ENCODE data around the gene SMG6. TPM values are rescaled to one million over a fixed set of nuclear protein-coding genes. Genes with fewer than 3 reads are reported as not detected.
"Not testable (repeated sequence)": the region's sequence is repeated elsewhere in the genome, so short reads cannot be mapped to it uniquely, and the experiment has no call there.

The SMG6 gene
- total RNA-seq, 1 experiment from 2014 or later: 15.3 TPM

GRCh38 chr17:2317796-2318195 is 14.2 kb upstream of the SMG6 start:
- Histone ChIP-seq H3K9me3 (no peaks in the 10 kb centered on the region), H3K27me3 (no peaks in the 10 kb centered on the region), H3K36me3 (peaks cover 8% of the 10 kb centered on the region), H3K4me3 (no peak overlapping the region)
- DNase-seq: no peak

- H3K27me3 ChIP-seq, H3K36me3 ChIP-seq, H3K4me3 ChIP-seq, H3K9me3 ChIP-seq: not testable (repeated sequence)
- DNase-seq: peak; percentile 45
Observed at GRCh38 chr17:2316916-2317205, 13.3 kb upstream of the SMG6 start.

GRCh38 chr17:2312736-2313135 is 9.2 kb upstream of the SMG6 start:
- Histone ChIP-seq H3K36me3 (no peaks in the 10 kb centered on the region; the same call in 1 of the 2 replicates), H3K9me3 (no peaks in the 10 kb centered on the region), H3K27me3 (no peaks in the 10 kb centered on the region), H3K4me3 (no peak overlapping the region)
- no peak for DNase-seq

- H3K36me3 ChIP-seq: no peaks in the 10 kb centered on the region; the same call in 1 of the 2 replicates
- H3K9me3 ChIP-seq: no peaks in the 10 kb centered on the region
- no peak overlapping the region for H3K4me3 ChIP-seq
- DNase-seq: peak; percentile 9
- H3K27me3 ChIP-seq: no peaks in the 10 kb centered on the region
Observed at GRCh38 chr17:2309338-2310154, 6.0 kb upstream of the SMG6 start.

DNA sequence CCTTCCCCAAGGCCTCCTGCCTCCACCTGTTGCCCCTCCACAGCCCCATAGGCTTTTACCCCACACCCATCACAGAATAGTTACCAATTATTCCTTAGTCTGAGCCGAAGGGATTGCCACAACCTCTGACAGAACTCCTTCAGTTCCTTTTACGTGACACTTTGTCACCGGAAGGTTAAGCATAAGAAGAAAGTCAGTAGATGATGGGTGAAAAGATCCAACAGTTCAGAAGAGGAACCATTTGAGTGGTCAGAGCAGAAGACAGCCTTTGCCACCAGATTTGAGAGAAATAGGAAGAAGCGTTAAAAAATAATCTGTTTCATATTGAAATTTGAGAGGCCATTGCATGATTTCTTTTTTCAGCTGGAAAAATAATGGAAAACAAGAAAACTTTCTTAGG is 1.3 kb upstream of the SMG6 start:
- H3K9me3 ChIP-seq: no peaks in the 10 kb centered on the region
- DNase-seq: no peak

GRCh38 chr17:2302778-2303203 is 794 bp downstream of the SMG6 start:
- Histone ChIP-seq H3K4me3 (peak overlapping the region; percentile 58), H3K9me3 (no peaks in the 10 kb centered on the region)
- no peak for DNase-seq

More for the DNA sequence above, 1.3 kb upstream of the SMG6 start:
- no peaks in the 10 kb centered on the region for H3K27me3 ChIP-seq
- no peak overlapping the region for H3K4me3 ChIP-seq
- H3K36me3 ChIP-seq: no peaks in the 10 kb centered on the region; the same call in 1 of the 2 replicates

GRCh38 chr17:2299756-2300155 is 3.8 kb downstream of the SMG6 start:
- Histone ChIP-seq H3K9me3 (no peaks in the 10 kb centered on the region), H3K27me3 (no peaks in the 10 kb centered on the region), H3K36me3 (0 out of 2 replicates have a peak, but pooled peaks cover 2% of the 10 kb centered on the region), H3K4me3 (no peak overlapping the region)
- DNase-seq: no peak

More at GRCh38 chr17:2302778-2303203, 794 bp downstream of the SMG6 start:
- peaks cover 2% of the 10 kb centered on the region; the same call in 1 of the 2 replicates for H3K36me3 ChIP-seq
- no peaks in the 10 kb centered on the region for H3K27me3 ChIP-seq

DNA sequence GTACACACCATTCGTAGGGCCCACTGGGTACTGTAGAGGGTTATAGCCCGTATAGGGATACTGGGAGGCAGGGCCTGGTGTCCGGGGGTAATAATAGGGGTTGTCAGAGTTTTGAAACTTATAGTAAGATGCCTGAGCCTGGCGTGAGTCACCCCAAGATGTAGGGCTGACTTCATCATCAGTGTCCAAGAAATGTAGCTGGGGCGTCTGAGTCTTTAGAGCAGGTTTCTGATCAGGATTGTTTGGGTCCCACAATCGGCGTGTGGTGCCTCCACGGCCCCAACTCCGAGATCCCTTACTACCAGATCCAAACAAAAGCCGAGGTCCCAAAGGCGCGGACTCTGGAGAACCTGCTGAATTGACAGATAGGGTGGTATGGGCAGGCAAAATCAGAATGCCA is 4.4 kb downstream of the SMG6 start:
- no peaks in the 10 kb centered on the region for H3K27me3 ChIP-seq
- DNase-seq: no peak
- 0 out of 2 replicates have a peak, but pooled peaks cover 2% of the 10 kb centered on the region for H3K36me3 ChIP-seq
- no peak overlapping the region for H3K4me3 ChIP-seq
- no peaks in the 10 kb centered on the region for H3K9me3 ChIP-seq

GRCh38 chr17:2297023-2297422 is 6.6 kb downstream of the SMG6 start:
- Histone ChIP-seq H3K36me3 (peaks cover 4% of the 10 kb centered on the region; the same call in 1 of the 2 replicates), H3K9me3 (no peaks in the 10 kb centered on the region), H3K4me3 (no peak overlapping the region), H3K27me3 (no peaks in the 10 kb centered on the region)
- DNase-seq: no peak

DNA sequence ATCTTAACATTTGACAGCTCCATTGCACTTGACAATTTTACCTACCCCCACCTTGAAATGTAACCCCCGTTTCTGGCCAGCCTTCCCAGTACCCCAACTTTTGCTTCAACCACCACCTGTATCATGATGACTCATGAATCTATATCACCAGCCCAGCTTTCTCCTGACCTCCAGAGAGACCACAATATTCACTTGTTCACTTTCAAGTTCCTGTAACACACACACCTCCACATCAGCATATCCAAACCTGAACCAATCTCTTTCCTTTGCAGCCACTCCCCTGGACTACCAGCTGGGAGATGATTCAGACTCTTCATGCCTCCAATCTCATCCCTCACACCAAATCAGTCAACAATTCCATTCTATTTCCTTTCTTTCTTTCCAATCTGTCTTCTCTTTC is 8.0 kb downstream of the SMG6 start:
- Histone ChIP-seq H3K36me3 (peaks cover 4% of the 10 kb centered on the region; the same call in 1 of the 2 replicates), H3K27me3 (no peaks in the 10 kb centered on the region), H3K9me3 (no peaks in the 10 kb centered on the region), H3K4me3 (no peak overlapping the region)
- no peak for DNase-seq

DNA sequence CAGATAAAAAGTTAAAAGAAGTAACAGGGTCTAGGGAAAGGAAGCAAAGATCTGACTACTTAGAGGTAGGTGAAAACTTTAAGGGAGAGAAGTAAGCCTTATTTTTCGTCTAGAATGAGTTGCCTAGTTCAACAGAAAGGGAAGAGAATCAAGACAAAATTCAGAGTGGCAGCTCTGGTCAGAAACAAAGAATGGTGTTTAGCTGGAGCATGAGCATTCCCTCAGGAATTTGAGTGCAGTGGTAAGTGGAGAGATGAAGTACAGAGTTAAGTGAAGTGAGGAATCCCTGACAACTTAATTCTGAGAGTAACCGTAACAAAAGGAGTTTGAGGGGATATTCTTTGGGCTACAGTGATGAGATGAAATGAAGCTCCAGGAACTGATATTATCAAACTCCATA is 11.5 kb downstream of the SMG6 start:
- peaks cover 7% of the 10 kb centered on the region; the same call in 1 of the 2 replicates for H3K36me3 ChIP-seq
- no peak overlapping the region for H3K4me3 ChIP-seq
- H3K9me3 ChIP-seq: no peaks in the 10 kb centered on the region
- no peak for DNase-seq
- no peaks in the 10 kb centered on the region for H3K27me3 ChIP-seq

DNA sequence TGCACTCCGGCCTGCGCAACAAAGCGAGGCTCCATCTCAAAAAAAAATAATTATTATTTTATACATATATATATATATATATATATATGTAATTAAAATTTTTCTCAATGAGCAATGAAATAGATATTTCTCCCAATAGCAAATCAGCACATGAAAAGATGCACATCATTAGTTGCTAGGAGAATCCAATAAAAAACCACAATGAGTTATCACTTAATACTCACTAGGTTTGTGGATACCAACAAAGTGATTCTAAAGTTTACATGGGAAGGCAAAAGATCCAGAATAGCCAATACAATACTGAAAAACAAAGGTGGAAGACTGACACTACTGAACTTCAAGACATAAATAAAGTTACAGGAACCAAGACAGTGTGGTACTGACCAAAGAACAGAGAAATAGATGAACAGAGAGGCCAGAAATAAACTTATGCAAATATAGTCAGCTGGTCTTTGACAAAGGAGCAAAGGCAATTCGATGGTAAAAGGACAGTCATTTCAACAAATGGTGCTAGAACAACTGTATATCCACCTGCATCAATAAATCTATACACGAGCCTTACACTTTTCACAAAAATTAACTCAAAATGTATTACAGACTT is 13.6 kb downstream of the SMG6 start:
- Histone ChIP-seq H3K4me3 (no peak overlapping the region), H3K36me3 (peaks cover 7% of the 10 kb centered on the region; the same call in 1 of the 2 replicates), H3K27me3 (no peaks in the 10 kb centered on the region), H3K9me3 (no peaks in the 10 kb centered on the region)
- no peak for DNase-seq

DNA sequence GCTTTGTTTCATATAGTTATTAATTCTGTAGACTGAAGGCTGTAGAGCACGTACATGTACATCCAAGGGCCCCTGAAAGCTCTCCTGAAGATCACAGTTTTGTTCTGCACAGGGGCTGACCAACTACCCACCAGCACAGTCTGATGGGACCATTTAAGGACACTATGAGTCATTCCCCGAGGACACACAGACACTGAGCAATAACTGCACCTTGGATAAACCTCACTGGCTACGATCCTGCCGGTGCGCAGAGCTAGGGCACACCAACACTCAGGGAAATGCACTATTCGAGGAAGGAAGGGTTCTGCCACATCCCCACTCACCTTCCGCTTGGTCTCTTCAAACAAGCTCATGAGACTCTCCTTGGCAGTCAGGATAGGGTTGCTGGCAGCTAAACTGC is 20.3 kb downstream of the SMG6 start:
- H3K4me3 ChIP-seq: no peak overlapping the region
- H3K9me3 ChIP-seq: no peaks in the 10 kb centered on the region
- no peaks in the 10 kb centered on the region for H3K27me3 ChIP-seq
- peaks cover 13% of the 10 kb centered on the region for H3K36me3 ChIP-seq
- DNase-seq: no peak

DNA sequence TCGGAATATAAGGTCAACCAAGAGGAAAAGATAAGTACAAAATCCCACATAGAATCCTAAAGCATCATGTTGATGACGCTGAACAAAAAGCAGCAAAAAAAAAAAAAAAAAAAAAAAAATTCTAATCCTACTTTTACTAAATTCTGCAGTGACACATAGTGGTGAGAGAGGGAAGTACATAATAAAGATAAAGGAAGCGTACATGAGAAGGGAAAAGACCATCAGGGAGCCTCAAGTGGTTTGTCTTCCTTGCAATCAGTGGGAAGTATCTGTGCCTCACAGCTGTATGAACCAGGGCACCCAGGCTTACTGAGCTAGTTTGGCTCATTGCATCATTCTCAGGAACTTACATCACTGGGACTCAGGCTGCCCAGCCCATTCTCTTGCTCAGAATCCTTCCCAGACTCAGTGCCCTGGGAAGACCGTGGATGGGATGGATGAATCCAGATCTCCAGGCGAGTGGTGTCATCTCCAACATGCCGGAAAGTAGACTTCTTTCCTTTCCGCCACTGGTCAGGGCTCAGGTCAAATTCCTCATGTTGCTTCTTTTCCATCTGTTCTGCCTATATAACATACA is 21.2 kb downstream of the SMG6 start:
- H3K36me3 ChIP-seq: peaks cover 13% of the 10 kb centered on the region
- H3K27me3 ChIP-seq: no peaks in the 10 kb centered on the region
- DNase-seq: no peak
- H3K4me3 ChIP-seq: no peak overlapping the region
- no peaks in the 10 kb centered on the region for H3K9me3 ChIP-seq

DNA sequence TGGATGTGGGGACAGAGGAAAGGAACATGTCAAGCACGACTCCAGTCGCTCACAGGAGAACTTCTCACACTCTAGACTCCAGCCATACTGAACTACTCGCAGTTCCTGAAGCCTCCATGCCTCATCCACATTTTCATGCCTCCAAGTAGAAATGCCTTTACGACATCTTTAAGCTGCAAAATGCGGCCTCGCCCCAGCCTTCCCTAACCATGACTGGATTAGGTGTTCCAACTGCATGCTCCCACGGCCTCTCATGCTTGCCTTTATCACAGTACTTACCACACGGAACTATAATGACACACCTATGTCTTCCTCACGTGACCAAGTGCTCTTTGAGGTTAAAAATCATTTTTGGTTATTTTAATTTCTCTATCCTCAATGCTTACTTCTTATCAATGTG is 23.9 kb downstream of the SMG6 start:
- no peaks in the 10 kb centered on the region for H3K27me3 ChIP-seq
- no peak for DNase-seq
- H3K36me3 ChIP-seq: peaks cover 13% of the 10 kb centered on the region
- H3K4me3 ChIP-seq: no peak overlapping the region
- no peaks in the 10 kb centered on the region for H3K9me3 ChIP-seq

- Histone ChIP-seq H3K9me3 (no peaks in the 10 kb centered on the region), H3K4me3 (no peak overlapping the region), H3K27me3 (no peaks in the 10 kb centered on the region), H3K36me3 (peaks cover 13% of the 10 kb centered on the region)
- DNase-seq: no peak
Observed at GRCh38 chr17:2277429-2278170, 26.0 kb downstream of the SMG6 start.

GRCh38 chr17:2275722-2276121 is 27.9 kb downstream of the SMG6 start:
- no peak for DNase-seq
- no peaks in the 10 kb centered on the region for H3K27me3 ChIP-seq
- H3K9me3 ChIP-seq: no peaks in the 10 kb centered on the region
- H3K36me3 ChIP-seq: peaks cover 6% of the 10 kb centered on the region
- no peak overlapping the region for H3K4me3 ChIP-seq
